D341Med (cell line): ENCODE data around the gene SEPTIN7.
"Not testable (repeated sequence)": the region's sequence is repeated elsewhere in the genome, so short reads cannot be mapped to it uniquely, and the experiment has no call there.

ENCODE experiments used
- DNase-seq: peaks from one replicate; pipeline ENCODE4 v3.0.0; 2012; ENCODE audit warnings: low spot score

SEPTIN7 gene

GRCh38 chr7:35800718-35801391 is at the start of gene SEPTIN7:
SEPTIN7 (plus strand) TSS chr7:35801057; CDS start chr7:35801210, 153 bp downstream.
- DNase-seq: peak; percentile 95

- DNase-seq: no peak
These were observed 48.1 kb upstream of the SEPTIN7 start for GRCh38 chr7:35752742-35753141.

GRCh38 chr7:35753761-35754603 is 46.9 kb upstream of the SEPTIN7 start:
- DNase-seq: no peak

GRCh38 chr7:35754741-35755140 is 46.1 kb upstream of the SEPTIN7 start:
- no peak for DNase-seq

- no peak for DNase-seq
These were observed 45.1 kb upstream of the SEPTIN7 start for GRCh38 chr7:35755711-35756110.

- DNase-seq: not testable (repeated sequence)
These were observed 44.4 kb upstream of the SEPTIN7 start for GRCh38 chr7:35756453-35756852.

- DNase-seq: no peak
These were observed 43.3 kb upstream of the SEPTIN7 start for GRCh38 chr7:35757574-35757973.

GRCh38 chr7:35758421-35758820 is 42.4 kb upstream of the SEPTIN7 start:
- DNase-seq: no peak

- DNase-seq: no peak
These were observed 40.6 kb upstream of the SEPTIN7 start for GRCh38 chr7:35760143-35760745.

GRCh38 chr7:35761871-35762677 is 38.8 kb upstream of the SEPTIN7 start:
- DNase-seq: no peak

GRCh38 chr7:35762781-35763180 is 38.1 kb upstream of the SEPTIN7 start:
- no peak for DNase-seq

- DNase-seq: no peak
These were observed 32.5 kb upstream of the SEPTIN7 start for GRCh38 chr7:35768346-35768745.

GRCh38 chr7:35771776-35772175 is 29.1 kb upstream of the SEPTIN7 start:
- DNase-seq: no peak

GRCh38 chr7:35773994-35774393 is 26.9 kb upstream of the SEPTIN7 start:
- DNase-seq: no peak

- no peak for DNase-seq
These were observed 24.2 kb upstream of the SEPTIN7 start for GRCh38 chr7:35776686-35777085.

GRCh38 chr7:35777121-35777520 is 23.7 kb upstream of the SEPTIN7 start:
- DNase-seq: no peak

GRCh38 chr7:35780070-35780469 is 20.8 kb upstream of the SEPTIN7 start:
- DNase-seq: no peak

GRCh38 chr7:35781200-35781701 is 19.6 kb upstream of the SEPTIN7 start:
- DNase-seq: no peak

- no peak for DNase-seq
These were observed 18.9 kb upstream of the SEPTIN7 start for GRCh38 chr7:35781767-35782515.

GRCh38 chr7:35784332-35784731 is 16.5 kb upstream of the SEPTIN7 start:
- DNase-seq: no peak

GRCh38 chr7:35785250-35785649 is 15.6 kb upstream of the SEPTIN7 start:
- no peak for DNase-seq
